Measurements from ENCODE around the gene ATP5ME. TPM values are rescaled to one million over a fixed set of nuclear protein-coding genes. Genes with fewer than 3 reads are reported as not detected.

ATP5ME gene
- total and polyA plus RNA-seq, 2 donors from 2014 or later: 248 to 1,928 TPM

- Histone ChIP-seq H3K27me3 (ENCODE audit: control insufficient read depth, insufficient read depth, low read length) (no peaks in the 10 kb centered on the region), H3K36me3 (ENCODE audit: control insufficient read depth in 2 of 3, insufficient read depth in 3 of 3, low read length in 3 of 3) (peaks cover 0 to 14% (median 10%) of the 10 kb centered on the region in 3 donors), H3K4me1 (ENCODE audit: control insufficient read depth in 2 of 3, insufficient read depth in 2 of 3, low read depth in 1 of 3, low read length in 3 of 3) (peaks cover 0 to 6% (median 0%) of the 10 kb centered on the region in 3 donors), H3K9ac (ENCODE audit: low read length in 3 of 3) (no peak overlapping the region), H3K27ac (ENCODE audit: low read depth in 2 of 2, low read length in 2 of 2) (no peak overlapping the region), H3K9me3 (ENCODE audit: control insufficient read depth in 2 of 3, insufficient read depth in 1 of 3, low read length in 3 of 3) (no peaks in the 10 kb centered on the region), H3K4me3 (ENCODE audit: low read length in 3 of 3) (no peak overlapping the region)
- TF ChIP-seq CTCF (IDR thresholded peaks at IDR 0.05; ENCODE audit: borderline replicate concordance, extremely low read depth, insufficient read depth): no peak
- DNase-seq (peak in 1 of 5 donors; percentile 37), FAIRE-seq (no peak)
- intact Hi-C loops (cut with DNase I): no loop called here
These were observed 6.5 kb downstream of the ATP5ME start for GRCh38 chr4:667545-667925.

GRCh38 chr4:666822-667544, 7.1 kb downstream of the ATP5ME start:
- peaks cover 0 to 6% (median 0%) of the 10 kb centered on the region in 3 donors for H3K4me1 ChIP-seq (ENCODE audit: control insufficient read depth in 2 of 3, insufficient read depth in 2 of 3, low read depth in 1 of 3, low read length in 3 of 3)
- H3K27me3 ChIP-seq (ENCODE audit: control insufficient read depth, insufficient read depth, low read length): no peaks in the 10 kb centered on the region
- DNase-seq (peak in 2 of 5 donors; percentile 43 to 53), FAIRE-seq (no peak)
- H3K9me3 ChIP-seq (ENCODE audit: control insufficient read depth in 2 of 3, insufficient read depth in 1 of 3, low read length in 3 of 3): no peaks in the 10 kb centered on the region
- no peak overlapping the region for H3K27ac ChIP-seq (ENCODE audit: low read depth in 2 of 2, low read length in 2 of 2)
- intact Hi-C loops (cut with DNase I): no loop called here
- H3K36me3 ChIP-seq (ENCODE audit: control insufficient read depth in 2 of 3, insufficient read depth in 3 of 3, low read length in 3 of 3): peaks cover 0 to 11% (median 7%) of the 10 kb centered on the region in 3 donors
- H3K4me3 ChIP-seq (ENCODE audit: low read length in 3 of 3): no peak overlapping the region
- no peak for TF ChIP-seq CTCF (IDR thresholded peaks at IDR 0.05; ENCODE audit: borderline replicate concordance, extremely low read depth, insufficient read depth)
- H3K9ac ChIP-seq (ENCODE audit: low read length in 3 of 3): no peak overlapping the region

DNA sequence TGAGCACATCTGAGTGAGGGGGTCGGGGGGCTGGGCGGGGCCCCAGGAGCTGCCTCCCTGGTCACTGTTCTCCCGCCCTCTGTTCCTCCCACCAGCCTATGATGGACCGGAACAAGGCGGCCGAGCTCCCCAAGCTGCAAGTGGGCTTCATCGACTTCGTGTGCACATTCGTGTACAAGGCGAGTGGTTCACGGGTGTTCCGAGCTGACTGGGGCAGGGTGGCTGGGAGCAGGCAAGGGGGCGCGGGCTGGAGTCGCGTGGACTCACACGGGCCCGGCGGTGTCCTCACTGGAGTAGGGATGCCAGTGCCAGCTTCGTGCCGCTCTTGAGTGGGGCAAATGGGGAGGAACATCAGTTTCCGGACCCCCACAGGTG, 7.7 kb downstream of the ATP5ME start:
- no peak for TF ChIP-seq CTCF (IDR thresholded peaks at IDR 0.05; ENCODE audit: borderline replicate concordance, extremely low read depth, insufficient read depth)
- H3K9me3 ChIP-seq (ENCODE audit: control insufficient read depth in 2 of 3, insufficient read depth in 1 of 3, low read length in 3 of 3): no peaks in the 10 kb centered on the region
- intact Hi-C loops (cut with DNase I): no loop called here
- no peak for FAIRE-seq
- DNase-seq: peak in 1 of 5 donors; percentile 77
- no peak overlapping the region for H3K4me3 ChIP-seq (ENCODE audit: low read length in 3 of 3)
- H3K9ac ChIP-seq (ENCODE audit: low read length in 3 of 3): no peak overlapping the region
- H3K4me1 ChIP-seq (ENCODE audit: control insufficient read depth in 2 of 3, insufficient read depth in 2 of 3, low read depth in 1 of 3, low read length in 3 of 3): peaks cover 0 to 6% (median 0%) of the 10 kb centered on the region in 3 donors
- H3K27me3 ChIP-seq (ENCODE audit: control insufficient read depth, insufficient read depth, low read length): no peaks in the 10 kb centered on the region
- peaks cover 0 to 6% (median 2%) of the 10 kb centered on the region in 3 donors for H3K36me3 ChIP-seq (ENCODE audit: control insufficient read depth in 2 of 3, insufficient read depth in 3 of 3, low read length in 3 of 3)
- H3K27ac ChIP-seq (ENCODE audit: low read depth in 2 of 2, low read length in 2 of 2): no peak overlapping the region

All from kidney (tissue), 14 donors.